NCI-H1694 treated with DMSO at 0.1 percent for 48 hours (cell line): ENCODE data around the gene SBF2.
"Not testable (repeated sequence)": the region's sequence is repeated elsewhere in the genome, so short reads cannot be mapped to it uniquely, and the experiment has no call there.

ENCODE experiments used
- DNase-seq: peaks from one replicate; lab custom pipeline; 2025; lab: John Stamatoyannopoulos, UW

SBF2 gene

DNA sequence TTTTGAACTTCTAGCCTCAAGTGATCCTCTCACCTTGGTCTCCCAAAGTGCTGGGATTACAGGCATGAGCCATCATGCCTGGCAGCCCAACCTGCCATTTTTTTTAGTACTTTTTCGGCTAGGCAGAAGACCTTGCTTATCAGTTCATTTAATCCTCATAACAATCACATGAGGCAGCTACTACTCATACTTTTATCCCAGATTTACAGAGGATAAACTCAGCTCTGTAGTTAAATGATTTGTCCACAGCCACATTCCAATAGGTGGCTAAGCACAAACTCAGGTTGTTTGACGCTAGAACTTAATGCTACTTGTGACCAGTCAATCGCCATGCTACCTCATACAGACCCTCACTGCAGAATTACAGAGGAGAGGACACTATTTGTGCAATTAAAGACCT, 28.1 kb downstream of the SBF2 start:
- DNase-seq: no peak

DNA sequence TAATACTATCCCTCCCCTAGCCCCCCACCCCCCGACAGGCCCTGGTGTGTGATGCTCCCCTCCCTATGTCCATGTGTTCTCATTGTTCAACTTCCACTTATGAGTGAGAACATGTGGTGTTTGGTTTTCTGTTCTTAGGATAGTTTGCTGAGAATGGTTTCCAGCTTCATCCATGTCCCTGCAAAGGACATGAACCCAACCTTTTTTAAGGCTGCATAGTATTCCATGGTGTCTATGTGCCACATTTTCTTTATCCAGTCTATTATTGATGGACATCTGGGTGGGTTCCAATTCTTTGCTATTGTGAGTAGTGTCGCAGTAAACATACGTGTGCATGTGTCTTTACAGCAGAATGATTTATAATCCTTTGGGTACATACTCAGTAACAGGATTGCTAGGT, 29.3 kb downstream of the SBF2 start:
- DNase-seq: not testable (repeated sequence)

DNA sequence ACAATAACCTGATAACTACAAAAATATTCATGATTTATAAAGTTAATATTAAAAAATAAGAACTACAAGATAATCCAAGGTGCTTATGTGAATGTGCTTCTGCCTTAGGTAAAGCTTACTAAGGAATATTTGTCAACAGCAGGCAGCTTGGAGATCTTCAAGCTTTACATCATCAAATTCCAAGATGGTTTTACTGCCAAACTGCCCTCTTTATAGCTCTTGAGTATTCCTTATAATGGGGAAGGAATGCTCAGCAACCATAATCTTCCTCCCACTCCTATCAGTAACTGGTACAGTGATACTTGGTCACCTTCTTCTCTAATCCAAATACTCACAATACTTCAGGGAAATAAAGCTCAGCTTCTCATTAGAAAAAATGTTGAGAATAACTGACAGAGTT, 30.1 kb downstream of the SBF2 start:
- DNase-seq: no peak

DNA sequence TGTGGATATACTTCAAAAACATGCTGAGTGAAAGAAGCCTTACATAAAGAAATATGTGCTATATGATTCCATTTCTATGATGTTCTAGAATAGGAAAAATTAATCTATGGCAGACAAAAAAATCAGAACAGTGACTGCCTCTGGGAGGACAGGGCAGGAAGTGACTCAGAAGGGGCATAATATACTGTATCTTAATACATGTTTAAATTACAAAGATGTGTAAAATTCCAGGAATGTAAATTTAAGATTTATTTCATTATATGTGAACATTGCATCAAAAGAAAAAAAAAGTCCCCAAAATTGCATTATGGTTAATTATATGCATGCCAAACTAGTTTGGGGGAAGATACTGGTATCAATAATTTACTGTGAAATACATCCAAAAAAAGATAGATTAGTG, 32.2 kb downstream of the SBF2 start:
- DNase-seq: no peak

DNA sequence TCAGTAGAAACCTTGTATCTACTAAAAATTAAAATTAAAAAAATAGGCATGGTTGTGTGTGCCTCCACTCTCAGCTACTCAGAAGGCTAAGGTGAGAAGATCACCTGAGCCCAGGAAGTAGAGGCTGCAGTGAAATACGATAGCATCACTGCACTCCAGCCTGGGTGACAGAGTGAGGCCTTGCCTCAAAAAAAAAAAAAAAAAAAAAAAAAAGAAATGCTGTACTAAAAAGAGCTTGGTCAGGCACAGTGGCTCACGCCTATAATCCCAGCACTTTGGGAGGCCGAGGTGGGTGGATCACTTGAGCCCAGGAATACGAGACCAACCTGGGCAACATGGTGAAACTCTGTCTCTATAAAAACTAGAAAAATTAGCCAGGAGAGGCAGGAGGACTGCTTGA, 36.5 kb downstream of the SBF2 start:
- DNase-seq: no peak

DNA sequence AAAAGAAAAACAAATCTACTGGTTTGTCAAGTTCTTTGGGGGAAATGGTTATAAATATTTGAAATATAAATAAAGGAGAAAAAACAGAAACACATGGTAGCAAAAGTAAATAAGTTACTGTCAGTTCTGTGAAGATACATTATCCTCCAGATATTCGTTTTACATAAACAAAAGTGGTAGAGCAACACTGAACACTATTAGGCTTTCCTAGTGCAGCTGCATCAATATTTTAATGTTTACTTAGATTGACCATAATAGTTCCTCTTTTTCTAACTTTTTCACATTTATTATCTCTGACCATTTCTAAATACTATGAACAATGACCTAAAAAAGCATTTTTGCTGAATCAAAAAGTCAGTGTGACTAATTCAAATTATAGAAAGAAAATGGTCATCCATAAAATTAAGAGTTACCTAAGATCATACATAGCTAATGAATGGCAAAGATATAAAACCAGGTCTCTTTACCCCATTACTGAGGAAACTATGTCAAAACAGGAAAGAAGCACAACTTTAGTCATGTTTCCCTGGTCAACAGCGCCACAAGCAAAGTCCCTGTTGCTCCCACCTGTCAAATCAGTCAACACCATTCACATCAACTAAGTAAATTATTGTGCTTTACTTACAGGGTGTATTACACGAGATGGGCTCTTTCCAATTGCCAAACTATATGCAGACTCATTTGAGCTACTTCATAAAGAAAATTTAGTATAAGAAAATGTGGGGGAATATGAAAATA, 38.5 kb downstream of the SBF2 start:
- DNase-seq: no peak

DNA sequence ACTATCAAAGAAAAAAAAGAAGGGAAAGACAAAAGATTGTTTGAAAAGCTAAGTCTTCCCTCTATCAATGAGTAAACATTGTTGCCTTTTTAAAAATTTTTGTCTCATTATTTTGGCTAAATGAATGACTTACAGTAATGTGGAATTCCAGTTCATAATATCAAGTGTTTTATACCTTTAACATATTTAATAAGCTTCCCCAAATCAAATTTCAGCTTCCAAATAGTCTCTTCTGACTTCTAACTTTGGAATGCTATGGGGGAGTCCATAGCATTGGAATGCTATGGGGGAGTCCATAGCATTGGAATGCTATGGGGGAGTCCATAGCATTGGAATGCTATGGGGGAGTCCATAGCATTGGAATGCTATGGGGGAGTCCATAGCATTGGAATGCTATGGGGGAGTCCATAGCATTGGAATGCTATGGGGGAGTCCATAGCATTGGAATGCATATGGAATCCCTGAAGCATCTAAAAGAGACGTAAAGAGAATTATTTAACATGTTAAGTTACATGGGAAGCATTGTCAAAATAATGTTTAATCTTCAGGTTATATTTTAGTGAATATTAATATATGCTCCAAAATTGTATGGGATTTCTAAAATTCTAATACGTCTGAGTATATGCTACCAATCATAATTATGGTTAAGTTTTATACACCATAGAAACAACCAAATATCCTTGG, 44.4 kb downstream of the SBF2 start:
- DNase-seq: not testable (repeated sequence)

DNA sequence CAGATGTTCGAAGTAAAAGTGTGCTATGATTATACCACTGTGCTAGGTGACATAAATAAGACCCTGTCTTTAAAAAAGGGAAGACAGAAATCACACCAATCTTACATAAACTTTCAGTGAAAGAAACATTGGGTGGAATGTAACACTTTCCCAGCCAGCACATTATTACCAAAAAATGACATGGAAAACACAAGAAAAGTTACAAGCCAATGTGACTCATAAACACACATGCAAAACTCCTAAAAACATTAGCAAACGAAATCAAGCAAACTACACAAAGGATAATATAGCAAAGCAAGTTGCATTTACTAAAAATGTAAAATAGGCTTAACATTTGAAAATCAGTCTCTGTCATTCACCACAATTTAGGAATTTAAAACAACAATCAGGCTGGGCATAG, 47.0 kb downstream of the SBF2 start:
- no peak for DNase-seq

DNA sequence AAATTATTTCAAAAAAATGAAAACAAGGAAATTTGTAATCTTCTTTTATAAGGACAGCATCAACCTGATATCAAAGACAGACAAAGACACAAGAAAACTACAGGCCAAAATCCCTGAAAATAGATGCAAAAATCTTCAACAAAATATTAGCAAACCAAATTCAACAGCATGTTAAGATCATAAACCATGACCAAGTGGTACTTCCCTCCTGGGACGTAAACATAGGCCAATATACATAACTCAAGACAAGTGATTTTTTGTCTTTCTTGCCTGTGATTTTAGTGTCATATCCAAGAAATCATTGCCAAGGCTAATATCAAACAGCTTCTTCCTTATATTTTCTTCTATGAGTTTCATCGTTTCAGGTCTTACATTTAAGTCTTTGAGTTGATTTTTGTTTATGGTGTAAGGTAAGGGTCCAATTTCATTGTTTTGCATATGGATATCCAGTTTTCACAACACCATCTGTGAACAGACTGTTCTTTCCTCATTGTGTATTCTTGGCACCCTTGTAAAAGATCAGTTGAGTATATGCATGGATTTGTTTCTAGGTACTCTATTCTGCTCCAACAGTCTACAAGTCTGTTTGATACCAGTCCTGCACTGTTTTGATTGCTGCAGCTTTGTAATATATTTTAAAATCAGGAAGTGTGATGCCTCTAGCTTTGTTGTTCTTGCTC, 50.0 kb downstream of the SBF2 start:
- no peak for DNase-seq

DNA sequence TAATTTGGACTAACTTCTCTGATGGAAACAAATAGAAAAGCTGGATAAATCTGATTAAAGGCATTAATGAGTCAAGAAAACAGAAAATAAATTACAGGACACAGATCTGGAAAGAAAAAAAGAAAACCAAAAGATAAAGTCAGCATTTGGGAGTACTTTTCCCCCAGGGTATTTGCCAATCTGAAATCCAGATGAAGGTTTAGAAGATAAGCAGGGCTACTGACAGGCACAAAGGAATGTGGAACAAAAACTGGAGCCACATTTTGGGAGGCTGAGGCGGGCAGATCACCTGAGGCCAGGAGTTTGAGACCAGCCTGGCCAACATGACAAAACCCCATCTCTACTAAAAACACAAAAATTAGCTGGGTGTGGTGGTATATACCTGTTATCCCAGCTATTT, 57.2 kb downstream of the SBF2 start:
- no peak for DNase-seq

DNA sequence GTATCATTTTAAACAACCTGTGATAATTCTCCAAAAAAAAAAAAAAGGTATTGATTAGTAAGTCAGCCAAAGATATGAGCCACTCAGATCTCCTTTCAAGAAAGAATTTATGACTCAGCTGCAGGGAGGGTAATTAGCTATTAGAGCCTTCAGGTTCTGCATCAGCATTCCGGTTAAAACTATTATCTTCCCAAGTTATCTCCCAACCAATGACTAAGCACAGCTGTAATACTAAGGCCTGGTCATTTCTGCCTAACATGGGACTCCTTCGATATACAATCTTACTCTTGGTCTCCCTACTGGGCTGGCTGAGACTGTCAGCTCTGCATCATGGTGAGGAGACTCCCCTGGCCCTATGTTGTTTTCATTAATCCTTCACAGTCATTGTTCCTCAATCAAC, 60.4 kb downstream of the SBF2 start:
- DNase-seq: no peak

DNA sequence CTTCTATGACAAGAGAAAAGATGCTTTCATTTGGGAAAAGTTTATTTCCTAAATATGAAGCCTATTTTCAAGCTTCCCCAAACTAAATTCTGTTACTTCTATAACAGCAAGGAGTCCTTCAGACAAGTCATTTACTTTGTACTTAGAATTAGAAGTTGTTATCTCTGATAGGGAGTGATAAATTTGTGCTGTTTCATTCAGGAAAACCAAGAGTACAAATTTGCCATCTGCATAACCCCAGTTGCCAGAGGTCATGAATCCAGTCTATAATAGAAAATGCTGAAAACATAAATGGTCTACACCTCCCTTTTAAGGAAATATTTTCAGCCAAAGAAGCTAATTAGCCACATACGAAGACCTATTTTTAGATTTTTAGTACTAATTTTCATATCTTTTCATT, 61.3 kb downstream of the SBF2 start:
- no peak for DNase-seq

DNA sequence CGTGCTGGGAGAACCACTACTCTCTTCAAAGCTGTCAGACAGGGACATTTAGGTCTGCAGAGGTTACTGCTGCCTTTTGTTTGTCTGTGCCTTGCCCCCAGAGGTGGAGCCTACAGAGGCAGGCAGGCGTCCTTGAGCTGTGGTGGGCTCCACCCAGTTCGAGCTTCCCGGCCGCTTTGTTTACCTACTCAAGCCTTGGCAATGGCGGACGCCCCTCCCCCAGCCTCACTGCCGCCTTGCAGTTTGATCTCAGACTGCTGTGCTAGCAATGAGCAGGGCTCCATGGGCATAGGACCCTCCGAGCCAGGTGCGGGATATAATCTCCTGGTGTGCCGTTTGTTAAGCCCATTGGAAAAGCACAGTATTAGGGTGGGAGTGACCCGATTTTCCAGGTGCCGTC, 62.2 kb downstream of the SBF2 start:
- not testable (repeated sequence) for DNase-seq

DNA sequence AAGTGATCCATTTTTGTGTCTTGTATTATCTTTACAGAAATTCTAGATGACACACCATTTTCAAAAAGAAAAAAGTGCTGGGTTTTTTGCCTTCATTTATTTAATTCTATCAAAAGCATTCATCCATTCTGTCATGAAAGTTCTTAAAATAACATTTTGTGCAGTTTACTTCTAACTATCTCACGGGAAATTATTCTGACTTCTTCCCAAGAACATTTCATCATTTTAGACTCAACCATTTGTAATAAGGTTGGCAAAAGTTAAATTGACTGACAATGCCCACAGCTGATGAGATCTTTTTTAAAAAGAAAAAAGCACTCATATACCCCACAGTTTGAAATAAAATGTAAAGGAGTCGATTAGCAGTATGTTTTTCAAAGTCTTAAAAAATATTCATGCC, 68.5 kb downstream of the SBF2 start:
- DNase-seq: no peak

DNA sequence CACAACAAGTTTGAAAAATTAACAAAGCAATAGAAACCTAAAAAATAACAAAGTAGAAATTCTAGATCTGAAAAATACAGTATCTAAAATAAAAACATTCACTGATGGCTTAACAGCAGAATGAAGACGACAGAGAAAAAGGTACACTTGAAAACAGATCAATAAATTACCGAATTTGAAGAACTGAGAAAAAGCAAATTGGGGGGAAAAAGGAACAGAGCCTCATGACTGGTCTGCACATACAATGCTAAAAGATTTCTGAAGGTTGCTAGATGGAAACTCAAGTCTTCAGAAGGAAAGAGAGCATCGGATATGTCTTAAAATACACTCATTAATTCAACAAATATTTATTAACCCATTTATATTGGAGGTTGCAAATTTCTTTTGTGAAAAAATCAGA, 71.6 kb downstream of the SBF2 start:
- DNase-seq: no peak

DNA sequence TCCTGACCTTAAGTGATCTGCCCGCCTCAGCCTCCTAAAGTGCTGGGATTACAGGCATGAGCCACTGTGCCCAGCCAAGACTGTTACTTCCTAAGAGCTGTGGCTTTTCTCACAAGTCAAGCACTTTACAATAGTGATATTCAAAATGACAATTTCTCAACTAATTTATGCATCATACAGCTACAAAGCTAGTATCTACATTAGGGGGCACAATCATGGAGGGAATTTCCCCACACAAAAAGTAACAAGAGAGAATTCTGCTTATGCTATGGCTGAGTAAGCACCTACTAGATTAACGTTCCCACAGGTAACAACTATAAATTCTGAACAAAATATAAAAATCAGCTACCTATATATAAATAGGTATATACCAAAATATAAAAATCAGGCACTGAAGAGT, 72.7 kb downstream of the SBF2 start:
- no peak for DNase-seq

DNA sequence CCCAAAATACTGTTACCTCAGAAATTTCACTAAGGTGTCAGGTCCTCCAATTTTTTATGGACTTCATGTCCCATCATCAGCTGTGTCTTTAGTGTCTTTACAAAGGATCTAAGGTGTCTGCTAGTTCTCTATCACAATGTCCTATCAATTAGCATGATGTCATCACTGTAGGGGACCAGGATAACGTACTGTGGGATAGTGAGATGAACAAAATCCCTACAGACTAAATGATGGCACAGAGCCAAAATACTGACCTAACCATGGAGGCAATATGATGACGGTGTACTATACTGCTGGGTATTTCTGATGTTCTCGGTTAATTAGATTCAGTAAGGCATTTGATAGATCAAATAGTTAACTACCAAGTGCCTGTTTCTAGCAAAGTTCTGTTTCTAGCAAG, 82.5 kb downstream of the SBF2 start:
- DNase-seq: no peak

DNA sequence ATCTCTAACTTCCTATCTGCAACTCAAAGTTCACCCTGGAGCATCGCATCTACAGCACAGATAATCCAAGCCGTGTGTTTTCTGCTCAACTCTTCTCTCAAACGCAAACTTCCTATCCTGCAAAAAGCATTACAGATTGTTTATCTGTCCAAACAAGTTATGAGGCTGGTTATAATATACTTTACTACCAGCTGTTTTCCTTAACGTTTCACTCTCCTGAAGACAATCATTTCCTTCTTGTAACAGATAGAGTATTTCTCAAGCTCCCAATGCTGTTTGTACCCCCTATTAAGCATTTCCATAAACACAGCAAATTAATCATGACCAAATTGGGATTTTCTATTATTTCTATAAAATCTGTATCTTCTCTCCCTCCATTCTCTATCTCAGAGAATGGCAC, 84.7 kb downstream of the SBF2 start:
- no peak for DNase-seq

DNA sequence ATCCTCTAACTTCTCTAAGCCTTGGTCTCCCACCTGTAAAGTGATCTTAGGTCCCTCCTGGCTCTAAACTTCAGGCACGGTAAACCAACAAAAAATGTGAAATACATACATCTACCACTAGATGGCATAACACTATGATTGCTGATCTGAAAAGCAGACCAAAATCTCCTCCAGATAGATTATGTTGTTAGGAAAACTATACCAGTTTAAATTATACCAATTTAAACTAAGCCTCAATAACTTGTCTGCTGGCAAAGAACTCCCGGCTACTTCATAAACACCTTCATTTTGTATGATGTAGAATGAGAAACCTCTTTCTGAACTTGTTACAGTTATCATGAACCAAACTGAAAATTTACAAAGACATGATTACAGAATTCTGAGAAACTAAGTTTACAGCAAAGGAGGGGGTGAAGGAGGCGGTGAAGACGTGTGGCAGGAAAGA, 85.9 kb downstream of the SBF2 start:
- DNase-seq: peak; percentile 15

DNA sequence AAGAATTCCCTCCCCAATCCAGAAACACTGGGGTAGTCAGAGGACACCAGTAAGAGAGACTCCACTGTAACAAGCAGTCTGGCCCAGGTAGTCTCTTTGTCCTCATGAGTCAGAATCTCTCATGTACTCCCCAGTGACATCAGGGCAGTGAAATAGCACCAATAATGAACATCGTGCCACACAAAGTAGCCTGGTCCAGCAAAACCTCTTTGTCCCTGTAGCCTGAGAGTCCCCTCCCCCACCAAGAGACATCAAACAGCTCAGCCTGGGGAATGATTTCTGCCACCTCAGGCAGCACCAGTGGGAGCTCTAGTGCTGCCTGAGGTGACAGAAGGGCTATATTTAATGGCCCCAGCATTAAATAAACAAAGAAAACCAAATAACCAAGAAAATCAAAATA, 88.1 kb downstream of the SBF2 start:
- no peak for DNase-seq

DNA sequence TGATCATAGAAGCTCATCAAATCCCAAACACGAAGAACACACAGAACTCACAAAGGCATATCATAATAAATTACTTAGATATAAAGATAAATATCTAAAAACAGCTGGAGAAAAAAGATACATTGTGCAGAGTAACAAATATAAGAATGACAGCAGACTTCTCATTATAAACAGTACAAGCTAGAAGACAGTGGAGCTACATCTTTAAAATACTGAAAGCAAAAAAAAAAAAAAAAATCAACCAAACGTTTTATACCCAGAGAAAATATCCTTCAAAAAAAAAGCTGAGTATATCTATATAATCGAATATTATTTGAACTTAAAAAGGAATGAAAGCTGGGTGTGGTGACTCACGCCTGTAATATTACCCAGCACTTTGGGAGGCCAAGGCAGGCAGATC, 90.0 kb downstream of the SBF2 start:
- no peak for DNase-seq

DNA sequence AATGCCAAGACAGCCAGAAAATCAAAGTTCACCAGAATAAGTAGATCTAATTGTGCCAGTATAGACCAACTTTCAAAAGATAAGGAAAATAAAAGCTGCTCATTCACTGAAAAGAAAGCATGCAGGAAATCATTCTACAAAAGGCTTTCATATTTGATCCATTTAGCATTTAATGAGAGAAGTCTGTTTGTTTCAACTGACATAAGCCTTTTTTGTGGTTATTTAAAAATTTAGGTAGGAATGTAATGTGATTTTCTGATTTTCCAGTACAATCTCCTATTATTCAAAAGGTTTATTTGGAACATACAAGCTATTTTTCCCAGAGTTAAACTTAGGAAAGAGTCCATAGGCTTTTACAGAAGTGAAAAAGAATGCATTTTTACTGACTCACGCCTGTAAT, 92.7 kb downstream of the SBF2 start:
- no peak for DNase-seq

DNA sequence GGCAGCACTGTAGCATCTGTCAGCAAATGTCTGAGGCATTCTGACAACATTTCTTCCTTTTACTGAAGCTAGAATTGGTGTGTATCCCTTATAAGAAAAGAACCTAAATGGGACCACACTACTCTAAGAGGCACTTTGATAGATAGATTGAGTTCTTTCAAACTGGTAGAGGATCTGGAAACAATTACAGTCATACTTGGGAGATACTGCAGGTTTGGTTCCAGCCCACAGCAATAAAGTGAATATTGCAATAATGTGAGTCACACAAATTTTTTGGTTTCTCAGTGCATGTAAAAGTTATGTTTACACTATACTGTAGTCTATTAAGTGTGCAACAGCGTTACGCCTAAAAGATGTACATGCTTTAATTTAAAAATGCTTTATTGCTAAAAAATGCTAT, 96.9 kb downstream of the SBF2 start:
- no peak for DNase-seq
